PC-3 (cell line): ENCODE measurements around the gene GPR183.

ENCODE experiments used
- EZH2 ChIP-seq: fragments of 300-600 bp; sonication (generic); IDR thresholded peaks from one replicate; pipeline ENCODE4 v1.6.1; 2017; ENCODE audit warnings: antibody characterized with exemption, mild to moderate bottlenecking, low read length; ENCODE audit not compliant: unreplicated experiment
- EZH2phosphoT487 ChIP-seq: fragments of 300-600 bp; sonication (generic); IDR thresholded peaks from 2 replicates; pipeline ENCODE4 v1.6.1; 2018; ENCODE audit warnings: mild to moderate bottlenecking, antibody characterized with exemption, low read length, borderline replicate concordance
- TF ChIP-seq, protein P1 (sequence below): fragments of 300-600 bp; sonication (generic); conservative IDR thresholded peaks from 2 replicates; pipeline ENCODE4 v1.5.1; 2017; ENCODE audit warnings: antibody characterized with exemption, low read depth, mild to moderate bottlenecking, low read length

DNA sequence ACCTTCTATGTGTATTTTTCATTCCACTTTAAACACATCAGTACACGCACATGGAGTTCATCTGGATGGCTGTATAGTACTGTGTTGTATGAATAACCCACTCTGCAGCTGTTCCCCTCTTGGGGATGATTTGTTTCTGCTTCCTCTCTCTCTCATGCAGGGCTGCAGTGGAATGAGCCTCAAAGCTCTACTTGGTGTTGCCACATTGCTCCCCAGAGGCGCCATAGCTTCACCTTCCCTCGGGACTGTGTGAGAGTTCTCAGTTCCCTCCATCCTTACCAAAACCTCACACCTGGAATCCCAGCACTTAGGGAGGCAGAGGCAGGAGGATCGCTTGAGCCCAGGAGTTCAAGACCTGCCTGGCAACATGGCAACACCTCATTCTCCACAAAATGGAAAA, 28.4 kb upstream of the GPR183 start:
- TF ChIP-seq, protein P1, sequence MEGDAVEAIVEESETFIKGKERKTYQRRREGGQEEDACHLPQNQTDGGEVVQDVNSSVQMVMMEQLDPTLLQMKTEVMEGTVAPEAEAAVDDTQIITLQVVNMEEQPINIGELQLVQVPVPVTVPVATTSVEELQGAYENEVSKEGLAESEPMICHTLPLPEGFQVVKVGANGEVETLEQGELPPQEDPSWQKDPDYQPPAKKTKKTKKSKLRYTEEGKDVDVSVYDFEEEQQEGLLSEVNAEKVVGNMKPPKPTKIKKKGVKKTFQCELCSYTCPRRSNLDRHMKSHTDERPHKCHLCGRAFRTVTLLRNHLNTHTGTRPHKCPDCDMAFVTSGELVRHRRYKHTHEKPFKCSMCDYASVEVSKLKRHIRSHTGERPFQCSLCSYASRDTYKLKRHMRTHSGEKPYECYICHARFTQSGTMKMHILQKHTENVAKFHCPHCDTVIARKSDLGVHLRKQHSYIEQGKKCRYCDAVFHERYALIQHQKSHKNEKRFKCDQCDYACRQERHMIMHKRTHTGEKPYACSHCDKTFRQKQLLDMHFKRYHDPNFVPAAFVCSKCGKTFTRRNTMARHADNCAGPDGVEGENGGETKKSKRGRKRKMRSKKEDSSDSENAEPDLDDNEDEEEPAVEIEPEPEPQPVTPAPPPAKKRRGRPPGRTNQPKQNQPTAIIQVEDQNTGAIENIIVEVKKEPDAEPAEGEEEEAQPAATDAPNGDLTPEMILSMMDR = no peak
- TF ChIP-seq EZH2 (no peak), EZH2phosphoT487 (no peak)
